ENCODE results near the gene RRAD.

RRAD gene

GRCh38 chr16:66880288-66881013 is 44.9 kb downstream of the RRAD start, which contains the start of gene PDP2:
TSS of gene PDP2 (plus strand) at chr16:66880515. CDS start at chr16:66884285, 3,770 bp downstream.
- DNase-seq (ENCODE audit: low spot score) = peak; percentile 96

GRCh38 chr16:66878067-66878466 is 47.3 kb downstream of the RRAD start:
- DNase-seq (ENCODE audit: low spot score) = no peak

- no peak for DNase-seq (ENCODE audit: low spot score)
Observed at GRCh38 chr16:66874079-66874775, 51.1 kb downstream of the RRAD start.

- DNase-seq (ENCODE audit: low spot score) = no peak
Observed at GRCh38 chr16:66873685-66874055, 51.7 kb downstream of the RRAD start.

GRCh38 chr16:66872943-66873684 is 52.2 kb downstream of the RRAD start:
- DNase-seq (ENCODE audit: low spot score) = peak; percentile 88

- DNase-seq (ENCODE audit: low spot score) = no peak
Observed at GRCh38 chr16:66872559-66872942, 52.8 kb downstream of the RRAD start.

- no peak for DNase-seq (ENCODE audit: low spot score)
Observed at GRCh38 chr16:66871840-66872239, 53.5 kb downstream of the RRAD start.

Data from ecto neural progenitor cell (in vitro differentiated cells).